Islet of Langerhans (tissue), 1 donor: ENCODE data around the gene RHOJ.
"Not testable (repeated sequence)": the region's sequence is repeated elsewhere in the genome, so short reads cannot be mapped to it uniquely, and the experiment has no call there.

ENCODE experiments used
- FAIRE-seq: peaks from one replicate; lab custom pipeline; 2011; peaks lifted over from hg19 to GRCh38; lab: Jason Lieb, UNC

RHOJ gene

DNA sequence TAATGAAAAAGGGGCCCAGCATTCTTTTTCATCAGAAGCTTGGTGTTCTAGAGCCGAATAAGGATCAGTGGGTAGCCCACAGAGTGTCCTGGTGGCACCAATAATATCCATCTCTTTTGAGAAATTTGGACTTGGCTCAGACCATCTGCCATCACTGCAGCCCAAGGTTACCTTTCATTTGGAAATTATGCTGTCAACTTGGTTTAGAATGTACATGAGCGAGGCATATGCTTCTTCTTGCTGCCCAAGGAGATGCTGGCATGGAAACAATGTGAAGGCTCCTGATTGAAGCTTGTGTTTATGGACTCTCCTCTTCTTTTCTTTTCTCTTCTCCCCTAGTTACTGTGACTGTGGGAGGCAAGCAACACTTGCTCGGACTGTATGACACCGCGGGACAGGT, 64.5 kb downstream of the RHOJ start:
- no peak for FAIRE-seq

DNA sequence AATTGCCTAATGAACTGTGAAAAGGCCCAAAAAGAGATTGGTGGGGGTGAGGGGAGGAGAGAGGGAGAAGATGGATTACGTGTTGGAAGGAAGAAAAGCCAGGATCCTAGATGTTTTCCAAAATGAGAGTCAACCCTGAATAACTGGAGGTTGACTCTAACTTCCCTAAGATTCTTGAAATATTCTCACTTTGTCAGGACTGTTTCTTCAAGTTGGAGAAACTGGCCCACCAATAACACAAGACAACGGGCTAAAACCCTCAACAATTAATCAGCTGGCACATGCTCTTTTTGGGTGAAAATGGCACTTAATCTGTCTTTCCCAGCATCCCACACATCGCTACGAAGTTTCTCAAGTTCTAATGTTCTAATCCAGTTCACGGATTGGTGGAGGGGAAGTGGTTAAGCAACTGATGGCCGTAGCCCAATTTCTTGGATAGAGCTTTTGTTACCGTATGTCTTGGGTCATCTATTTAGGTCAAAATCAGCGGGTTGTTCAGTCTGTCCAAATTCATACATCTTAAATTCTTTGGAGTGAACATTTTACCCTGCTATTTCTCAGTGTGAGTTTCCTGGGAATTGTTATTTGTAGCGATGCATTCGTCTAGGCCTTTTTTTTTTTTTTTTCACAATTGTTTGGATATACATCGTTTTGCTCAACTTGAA, 65.5 kb downstream of the RHOJ start:
- no peak for FAIRE-seq

DNA sequence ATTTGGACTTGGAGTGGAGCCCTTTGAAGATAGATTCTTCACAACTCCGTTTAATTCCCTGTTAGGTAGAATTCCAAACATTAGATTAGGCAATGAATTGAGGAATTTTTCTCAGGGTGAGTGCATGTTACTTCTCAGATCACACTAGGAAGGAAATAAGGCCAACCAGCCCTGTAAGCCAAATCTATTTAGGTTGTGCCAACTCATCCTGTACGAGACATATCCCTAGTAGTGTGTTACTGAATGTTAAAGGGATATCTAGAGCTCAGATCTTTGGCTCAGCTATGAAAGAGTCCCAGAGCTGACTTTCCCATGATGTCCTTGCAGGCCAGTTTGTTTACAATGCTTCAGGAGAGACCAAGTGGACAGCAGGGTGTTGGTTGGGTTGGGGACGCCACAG, 68.9 kb downstream of the RHOJ start:
- FAIRE-seq, result no peak

DNA sequence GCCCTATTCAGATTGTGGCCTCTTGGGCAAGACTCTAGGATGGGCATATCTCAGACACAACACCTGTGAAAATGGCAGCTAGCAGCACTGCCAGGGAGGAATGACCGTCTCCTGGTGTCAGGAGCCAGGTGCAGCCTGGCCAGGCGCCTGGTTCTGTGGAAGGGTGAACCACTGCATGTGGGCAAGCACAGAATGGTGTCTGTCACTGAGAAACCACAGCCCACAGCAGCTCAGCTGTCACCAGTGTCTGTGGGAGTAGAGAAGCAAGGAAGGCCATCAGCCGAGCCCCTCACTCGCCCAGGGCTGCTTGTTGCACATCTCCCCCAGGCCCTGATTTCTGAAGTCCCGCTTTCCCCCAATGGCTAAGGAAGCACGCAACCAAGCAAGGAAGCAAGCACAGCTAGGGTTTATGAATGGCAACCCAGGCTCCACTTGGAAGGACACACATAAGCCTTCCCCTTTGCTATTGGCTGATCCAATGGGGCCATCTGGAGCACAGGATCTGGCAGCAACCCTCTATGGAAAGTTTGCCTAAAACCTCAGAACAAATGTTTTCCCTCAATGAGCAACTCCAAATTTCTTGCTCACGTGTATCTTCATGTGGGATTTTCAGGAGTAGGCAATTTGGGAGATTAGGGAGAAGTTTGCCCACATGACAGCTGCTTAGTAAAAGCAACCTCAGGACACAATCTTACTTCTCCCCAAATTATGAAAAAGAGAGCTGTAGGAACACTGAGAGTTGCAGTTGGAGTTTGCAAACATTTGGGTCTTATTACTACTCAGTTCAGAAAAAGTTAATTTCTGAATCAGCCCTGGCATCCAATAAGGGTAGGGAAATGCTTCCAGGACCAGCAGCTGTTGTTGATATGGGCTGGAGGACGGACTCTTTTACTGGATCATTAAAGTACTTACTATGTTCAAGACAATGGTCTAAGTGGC, 69.7 kb downstream of the RHOJ start:
- no peak for FAIRE-seq

DNA sequence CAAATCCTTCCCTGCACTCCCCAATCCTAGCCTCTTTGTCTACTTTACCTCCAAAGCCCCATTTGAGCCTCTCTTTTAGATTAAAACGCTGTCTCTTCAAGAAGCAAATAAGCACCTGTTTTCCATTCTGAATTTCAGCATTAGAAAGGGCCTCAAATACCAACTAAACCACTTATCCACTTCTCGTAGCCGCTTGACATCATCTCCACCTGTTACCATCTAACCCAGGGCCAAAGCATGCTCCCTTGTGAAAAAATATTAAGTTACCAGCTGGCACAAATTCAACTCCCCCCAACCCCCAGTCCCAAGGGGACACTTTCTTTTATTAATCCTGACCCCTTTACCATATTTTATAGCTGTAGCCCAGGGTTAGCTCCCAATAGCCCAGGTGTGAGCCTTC, 71.4 kb downstream of the RHOJ start:
- FAIRE-seq, result no peak

DNA sequence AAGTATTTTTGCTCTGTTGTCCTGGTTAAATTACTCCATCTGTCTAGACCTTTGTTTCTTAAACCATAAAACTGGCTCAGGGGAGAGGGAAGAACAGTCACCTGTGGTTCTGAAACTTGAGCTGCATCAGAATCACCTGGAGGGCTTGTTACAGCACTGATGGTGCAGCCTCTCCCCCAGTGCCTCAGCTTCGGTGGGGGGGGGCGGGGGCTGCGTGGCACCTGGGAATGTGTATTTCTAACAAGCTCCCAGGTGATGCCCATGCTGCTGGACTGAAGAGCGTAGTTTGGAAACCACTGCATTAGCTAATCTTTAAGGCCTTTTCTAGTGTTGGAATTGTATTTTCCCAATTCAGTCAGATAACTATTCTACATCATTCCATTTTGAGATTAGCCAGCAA, 71.8 kb downstream of the RHOJ start:
- no peak for FAIRE-seq

DNA sequence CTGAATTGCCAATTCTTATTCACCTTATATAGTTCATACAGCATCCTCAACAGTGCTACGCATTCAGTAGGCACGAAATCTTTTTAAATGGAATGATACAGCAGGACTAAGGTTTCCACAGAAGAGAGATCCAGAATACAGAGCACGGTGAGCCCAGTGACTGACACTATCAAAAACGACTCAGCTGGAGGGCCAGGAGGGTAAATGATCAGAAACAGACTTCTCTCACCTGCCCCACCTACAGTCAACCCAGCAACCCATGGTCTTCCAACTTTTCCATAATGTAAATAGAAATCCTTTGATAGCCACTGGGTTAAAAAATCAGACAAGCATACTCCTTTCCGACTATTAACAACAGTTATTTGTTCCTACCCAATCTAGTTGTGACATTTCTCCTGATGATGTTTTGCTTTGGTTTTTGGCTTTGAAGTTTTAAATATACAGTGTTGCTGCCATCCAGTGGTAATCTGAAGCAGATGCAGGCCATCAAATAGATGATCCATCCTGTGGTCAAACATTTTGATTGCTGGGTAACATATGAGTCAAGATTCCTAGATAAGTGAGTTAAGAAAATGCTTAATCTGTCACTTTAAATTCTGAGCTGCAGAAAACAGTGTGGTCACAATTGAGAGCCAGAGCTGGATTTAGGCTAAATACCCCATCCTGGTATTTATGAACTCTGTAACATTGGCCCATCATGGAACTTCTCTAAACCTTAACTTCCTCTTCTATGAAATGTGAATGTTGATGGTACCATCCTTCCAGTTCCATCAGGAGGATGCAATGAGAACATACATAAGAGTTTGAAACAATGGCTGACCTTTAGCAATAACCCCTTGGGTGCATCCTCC, 72.5 kb downstream of the RHOJ start:
- FAIRE-seq, result peak; percentile 99

DNA sequence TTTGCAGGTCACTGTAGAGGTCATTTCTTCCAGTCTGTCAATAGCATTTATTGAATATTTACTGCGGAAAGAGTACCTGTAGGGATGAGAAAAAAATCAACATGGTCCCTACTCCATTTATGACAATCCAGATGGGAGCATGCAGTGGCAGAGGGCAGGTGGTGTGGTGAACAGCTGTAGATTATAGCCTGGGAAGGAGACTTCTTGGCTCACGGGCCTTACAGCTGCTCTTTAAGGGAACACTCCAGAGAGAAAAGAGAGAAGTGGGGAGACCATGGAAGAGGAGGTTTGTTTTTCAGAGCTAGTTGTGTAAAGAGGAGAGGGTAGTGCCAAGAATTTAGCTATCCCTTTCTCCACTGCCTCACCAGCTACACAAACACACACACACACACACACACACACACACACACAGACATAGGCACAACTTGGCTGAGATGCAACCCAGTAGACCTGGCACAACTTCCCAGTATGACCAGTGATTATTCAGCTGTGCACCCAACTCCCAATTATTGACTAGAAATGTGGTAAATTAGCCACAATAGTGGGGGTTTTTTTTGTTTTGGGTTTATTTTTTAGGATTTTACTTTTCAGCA, 73.4 kb downstream of the RHOJ start:
- FAIRE-seq, result no peak

DNA sequence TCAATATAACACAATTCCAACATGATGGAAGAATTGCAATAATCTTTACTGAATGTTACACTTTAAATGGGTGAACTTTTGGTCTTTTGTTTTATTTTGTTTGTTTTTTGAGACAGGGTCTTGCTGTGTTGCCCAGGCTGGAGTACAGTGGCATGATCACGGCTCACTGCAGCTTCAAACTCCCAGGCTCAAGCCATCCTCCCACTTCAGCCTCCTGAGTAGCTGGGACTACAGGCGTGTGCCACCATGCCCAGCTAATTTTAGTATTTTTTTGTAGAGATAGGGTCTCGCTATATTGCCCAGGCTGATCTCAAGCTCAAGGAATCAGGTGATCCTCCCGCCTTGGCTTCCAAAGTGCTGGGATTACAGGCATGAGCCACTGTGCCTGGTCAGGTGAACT, 75.7 kb downstream of the RHOJ start:
- not testable (repeated sequence) for FAIRE-seq

DNA sequence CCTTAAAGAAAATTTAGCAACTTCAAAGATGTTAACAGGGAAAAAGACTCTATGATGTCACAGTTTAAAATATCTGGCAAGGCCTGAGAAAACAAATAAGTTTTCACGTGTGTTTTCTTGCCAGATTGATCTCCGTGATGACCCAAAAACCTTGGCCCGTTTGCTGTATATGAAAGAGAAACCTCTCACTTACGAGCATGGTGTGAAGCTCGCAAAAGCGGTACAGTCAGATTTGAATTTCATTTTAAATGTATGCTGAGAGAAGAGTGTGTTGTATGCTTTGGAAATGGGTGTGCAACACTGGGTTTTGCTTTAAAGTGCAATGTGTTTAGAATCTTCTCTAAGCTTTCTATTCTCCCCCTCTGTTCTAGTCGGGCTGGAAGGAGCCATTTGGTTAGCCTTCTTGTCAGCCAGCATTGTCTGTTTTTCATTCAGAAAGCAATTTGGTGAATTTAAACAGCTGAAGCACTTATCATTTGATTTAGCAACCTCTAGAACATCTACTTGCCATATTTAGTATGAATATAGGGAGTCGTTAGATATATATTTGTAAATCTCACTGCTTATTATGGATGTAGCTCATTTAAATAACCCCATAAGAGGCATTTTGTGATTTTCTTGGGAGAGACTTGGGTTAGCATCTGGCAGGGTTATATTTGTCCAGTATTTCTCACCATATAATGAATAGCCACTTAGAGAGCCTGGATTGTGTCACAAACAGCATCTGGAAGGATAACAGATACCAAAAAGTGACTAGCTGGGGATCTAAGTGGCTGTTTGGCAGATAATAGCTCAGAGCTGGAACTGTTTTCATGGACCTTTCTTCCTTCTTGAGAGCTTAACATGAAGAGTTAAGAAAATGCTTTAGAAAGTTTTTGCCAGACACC, 79.0 kb downstream of the RHOJ start:
- FAIRE-seq, result no peak

DNA sequence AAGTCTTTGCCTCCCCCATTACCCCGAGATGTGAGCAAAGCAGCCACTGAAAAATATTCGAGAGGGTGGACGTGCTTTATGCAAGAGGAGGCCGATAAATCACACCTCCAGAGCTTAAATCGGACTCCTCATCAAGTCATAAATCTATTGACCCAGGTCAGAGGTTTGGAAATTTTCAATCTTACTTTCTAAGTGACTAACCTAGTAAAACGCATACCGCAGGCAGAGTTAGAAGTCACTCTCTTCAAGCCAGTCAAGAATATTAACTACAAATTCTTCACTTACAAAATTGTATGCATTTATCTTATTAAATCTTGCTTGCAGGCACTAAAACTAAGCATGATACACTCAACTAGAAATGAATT, 79.6 kb downstream of the RHOJ start:
- no peak for FAIRE-seq

DNA sequence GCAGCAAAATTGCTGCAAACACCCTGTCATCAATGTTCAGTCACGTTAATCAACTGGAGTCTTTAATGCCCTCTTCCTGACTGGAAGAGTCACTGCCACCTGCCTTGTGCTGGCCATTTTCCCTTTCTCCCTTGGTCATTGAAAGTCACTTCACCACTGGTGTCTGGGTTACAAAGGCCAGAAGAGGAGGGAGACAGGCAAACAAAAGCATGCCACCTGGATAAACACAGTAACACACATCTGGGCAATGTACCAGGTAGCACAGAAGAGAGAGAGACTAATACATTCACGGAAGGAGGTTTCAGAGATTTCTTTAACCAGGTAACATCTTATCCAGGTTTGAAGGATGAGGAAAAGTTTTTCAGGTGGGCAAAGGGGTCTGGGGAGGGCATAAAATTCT, 81.8 kb downstream of the RHOJ start:
- no peak for FAIRE-seq

DNA sequence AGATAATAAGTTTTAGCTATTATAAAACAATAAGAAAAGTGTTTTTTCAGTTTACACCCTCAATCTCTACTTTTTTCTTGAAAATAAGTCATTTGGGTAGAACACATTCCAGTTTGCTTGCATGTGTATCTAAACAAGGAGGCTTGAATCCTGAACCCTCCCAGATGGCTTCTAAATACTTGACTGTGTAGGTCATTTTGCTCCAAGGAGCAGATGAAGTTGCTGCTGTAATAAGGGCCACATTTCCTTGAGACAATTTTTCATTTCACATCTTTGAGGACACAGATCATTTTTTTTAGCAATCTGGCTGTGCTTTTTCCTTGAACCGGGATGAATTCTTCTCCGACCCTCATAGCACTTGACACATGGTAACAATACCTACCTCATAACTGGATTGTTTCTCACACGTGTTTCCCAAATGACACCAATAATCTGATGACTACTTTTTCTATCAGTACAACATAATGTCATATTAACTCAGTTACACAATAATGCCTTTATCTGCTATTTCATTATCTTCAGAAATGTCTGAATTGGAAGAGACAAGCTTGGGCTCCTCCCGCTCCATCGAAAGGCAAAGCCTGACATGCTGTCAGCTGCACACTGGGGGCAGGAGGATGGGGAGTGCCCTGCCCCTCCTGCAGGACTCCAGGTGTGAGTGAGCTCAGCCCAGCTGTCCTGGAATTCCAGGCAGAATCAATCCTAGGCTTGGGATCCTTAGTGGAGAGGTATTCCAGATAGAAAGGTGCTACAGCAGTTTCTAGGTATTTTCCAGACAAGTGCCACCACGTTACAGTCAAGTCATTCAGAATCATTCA, 83.6 kb downstream of the RHOJ start:
- FAIRE-seq, result no peak

DNA sequence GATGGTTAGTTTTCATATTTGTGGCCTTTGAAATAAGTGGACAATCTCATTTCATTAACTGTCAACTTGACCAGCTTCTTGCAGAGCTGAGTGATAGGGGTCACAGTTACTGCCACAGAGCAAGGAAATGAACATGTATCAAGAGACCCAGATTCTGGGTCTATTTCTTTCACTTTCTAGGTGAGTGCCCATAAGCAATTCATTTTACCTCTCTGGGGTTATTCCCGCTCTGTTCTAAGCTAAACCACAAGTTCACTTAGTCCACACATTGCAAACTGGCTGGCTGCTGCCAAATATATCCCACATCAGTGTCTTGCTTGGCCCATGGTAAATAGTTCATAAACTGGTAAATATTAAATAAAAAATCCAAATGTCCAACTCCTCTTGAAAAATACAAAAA, 84.6 kb downstream of the RHOJ start:
- no peak for FAIRE-seq

DNA sequence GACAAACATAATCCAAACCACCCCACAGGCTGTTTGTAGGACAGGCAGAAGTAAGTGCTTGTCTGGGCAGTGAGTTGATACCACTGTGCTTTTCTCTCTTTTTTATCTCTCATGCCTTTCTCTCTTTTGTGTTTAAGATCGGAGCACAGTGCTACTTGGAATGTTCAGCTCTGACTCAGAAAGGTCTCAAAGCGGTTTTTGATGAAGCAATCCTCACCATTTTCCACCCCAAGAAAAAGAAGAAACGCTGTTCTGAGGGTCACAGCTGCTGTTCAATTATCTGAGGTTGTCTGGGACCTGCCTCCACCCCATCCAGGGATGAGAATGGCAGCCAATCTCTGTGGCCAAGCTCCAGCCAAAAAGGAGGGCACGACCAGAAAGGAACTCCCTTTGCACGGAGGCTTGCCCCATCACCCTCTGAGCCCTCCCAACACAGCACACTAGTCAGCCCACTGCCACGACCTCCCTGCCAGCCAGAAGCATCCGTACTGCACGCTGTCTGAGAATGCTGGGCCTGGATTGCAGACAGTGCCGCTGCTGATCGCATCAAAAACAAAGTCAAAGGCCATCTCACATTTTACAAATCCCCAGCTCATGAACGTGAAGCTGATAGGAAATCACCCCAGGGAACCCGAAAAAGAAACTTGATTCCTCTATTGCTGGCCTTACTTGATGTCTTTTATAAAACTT, 86.6 kb downstream of the RHOJ start:
- FAIRE-seq, result no peak

DNA sequence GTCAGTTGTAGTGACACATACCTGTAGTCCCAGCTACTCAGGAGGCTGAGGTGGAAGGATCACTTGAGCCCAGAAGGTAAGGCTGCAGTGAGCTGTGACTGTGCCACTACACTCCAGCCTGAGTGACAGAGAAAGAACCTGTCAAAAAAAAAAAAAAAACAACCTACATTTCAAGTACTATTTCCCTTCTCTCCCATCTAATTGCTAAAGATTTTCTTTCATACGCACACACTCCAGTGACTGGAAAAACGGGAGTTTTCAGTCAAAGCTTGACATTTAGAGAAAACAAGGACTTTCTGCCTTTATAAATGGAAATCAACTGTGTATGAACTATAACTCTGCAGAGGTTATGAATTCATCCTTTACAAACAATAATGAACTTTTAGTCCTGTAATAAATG, 88.6 kb downstream of the RHOJ start:
- no peak for FAIRE-seq

DNA sequence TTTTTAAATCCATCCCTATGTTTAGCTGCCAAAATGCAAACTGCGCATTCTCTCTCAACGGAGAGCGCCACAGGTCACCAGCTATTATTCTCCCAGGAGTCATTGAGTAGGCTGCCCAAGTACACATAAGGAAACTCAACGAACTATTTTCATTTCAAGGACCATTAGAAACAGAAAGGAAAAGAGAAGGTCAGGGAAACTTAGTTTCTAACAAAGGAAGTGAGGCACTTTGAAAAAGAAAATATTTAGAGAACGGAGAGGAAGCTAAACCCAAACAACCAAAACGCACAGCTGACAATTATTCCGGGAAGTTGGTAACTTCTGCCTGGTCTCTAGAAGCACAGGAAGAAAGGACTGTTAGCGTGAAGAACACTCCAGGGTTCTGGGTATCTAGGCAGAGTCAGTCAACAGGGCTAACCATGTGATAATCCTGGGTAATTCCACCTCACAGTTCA, 91.0 kb downstream of the RHOJ start:
- no peak for FAIRE-seq

DNA sequence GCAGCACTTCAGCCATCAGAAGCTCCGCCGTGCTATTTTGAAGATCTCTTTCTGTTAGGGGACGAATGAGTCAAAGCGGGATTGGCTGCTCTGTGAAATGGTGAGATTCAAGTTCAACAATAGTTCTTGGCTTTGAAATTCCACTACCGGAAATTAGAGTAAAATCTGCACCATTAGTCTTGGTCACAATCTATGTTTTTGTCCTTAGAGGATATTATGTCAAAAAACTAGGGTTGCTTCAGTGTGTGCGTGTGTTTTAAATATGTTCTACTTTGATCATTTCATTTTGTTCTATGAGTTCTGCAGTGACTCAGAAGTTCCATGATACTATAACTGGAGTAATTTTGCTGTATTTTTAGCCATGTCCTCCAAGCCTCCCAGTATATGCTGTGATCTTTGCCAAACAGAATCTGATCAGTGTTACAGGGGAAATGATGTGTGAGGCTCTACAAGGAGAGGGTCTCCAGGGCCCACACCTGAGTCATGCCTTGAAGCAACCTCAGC, 91.9 kb downstream of the RHOJ start:
- FAIRE-seq, result no peak

DNA sequence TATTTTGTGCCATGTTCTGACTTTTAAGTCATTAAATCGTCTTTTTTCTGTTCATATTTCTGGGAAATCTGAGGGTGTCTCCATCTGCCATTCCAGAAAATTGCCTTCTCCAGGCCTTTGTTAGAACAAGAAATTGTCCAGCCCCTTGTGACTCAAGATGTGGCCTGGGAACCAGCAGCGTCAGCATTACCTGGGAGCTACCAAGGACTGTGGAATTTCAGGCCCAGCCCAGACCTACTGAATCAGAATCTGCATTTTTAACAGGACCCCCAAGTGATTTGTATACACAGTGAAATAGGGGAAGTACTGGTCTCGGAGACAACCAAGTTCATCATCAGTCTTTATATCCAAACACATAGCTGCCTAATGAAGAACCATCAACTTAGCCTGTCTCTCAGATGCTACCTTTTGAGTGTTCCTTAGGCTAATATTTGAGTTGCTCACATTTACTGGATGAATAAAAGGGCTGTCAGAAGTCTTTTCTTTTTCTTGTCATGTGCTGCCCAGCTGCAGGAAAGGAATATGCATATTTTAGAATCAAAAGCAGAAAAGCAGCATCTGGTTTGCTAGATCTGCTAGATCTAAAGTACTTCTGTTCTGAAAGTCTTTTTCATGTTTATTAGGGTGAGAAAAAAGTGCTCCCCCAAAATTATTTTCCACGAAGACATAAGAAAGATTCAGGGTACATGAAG, 93.3 kb downstream of the RHOJ start:
- FAIRE-seq, result no peak
